ENCODE measurements around the gene SEMA5B. TPM values are rescaled to one million over a fixed set of nuclear protein-coding genes. Genes with fewer than 3 reads are reported as not detected.

SEMA5B gene
- total RNA-seq, 2 donors from 2014 or later = 0.51 to 3.5 TPM

DNA sequence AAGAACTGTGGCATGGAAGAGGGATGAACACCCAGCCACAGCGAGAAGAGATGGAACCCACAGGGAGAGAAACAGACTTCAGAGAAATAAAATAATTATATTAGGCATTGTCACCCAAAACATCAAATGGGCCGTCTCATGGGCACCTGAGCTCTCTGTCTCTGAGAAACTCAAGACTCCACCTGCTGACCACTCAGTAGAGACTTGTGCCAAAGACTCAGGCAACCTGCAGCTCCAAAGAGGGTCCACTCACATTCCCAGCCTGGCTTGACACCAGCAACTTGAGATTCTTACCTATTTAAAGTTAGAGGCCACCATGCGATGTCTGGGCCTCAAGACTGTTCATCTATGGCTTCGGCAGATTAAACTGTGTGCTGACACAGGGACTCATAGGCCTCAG lies 12.0 kb downstream of the SEMA5B start:
- Histone ChIP-seq H3K36me3 (no peaks in the 10 kb centered on the region), H3K27ac (no peak overlapping the region), H3K4me1 (no peaks in the 10 kb centered on the region), H3K9me3 (no peaks in the 10 kb centered on the region), H3K27me3 (no peaks in the 10 kb centered on the region), H3K4me3 (no peak overlapping the region)
- no peak for DNase-seq (ENCODE audit: low spot score)
- TF ChIP-seq, protein P1, sequence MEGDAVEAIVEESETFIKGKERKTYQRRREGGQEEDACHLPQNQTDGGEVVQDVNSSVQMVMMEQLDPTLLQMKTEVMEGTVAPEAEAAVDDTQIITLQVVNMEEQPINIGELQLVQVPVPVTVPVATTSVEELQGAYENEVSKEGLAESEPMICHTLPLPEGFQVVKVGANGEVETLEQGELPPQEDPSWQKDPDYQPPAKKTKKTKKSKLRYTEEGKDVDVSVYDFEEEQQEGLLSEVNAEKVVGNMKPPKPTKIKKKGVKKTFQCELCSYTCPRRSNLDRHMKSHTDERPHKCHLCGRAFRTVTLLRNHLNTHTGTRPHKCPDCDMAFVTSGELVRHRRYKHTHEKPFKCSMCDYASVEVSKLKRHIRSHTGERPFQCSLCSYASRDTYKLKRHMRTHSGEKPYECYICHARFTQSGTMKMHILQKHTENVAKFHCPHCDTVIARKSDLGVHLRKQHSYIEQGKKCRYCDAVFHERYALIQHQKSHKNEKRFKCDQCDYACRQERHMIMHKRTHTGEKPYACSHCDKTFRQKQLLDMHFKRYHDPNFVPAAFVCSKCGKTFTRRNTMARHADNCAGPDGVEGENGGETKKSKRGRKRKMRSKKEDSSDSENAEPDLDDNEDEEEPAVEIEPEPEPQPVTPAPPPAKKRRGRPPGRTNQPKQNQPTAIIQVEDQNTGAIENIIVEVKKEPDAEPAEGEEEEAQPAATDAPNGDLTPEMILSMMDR (IDR thresholded peaks at IDR 0.05) = no peak

- Histone ChIP-seq H3K4me1 (no peaks in the 10 kb centered on the region), H3K9me3 (no peaks in the 10 kb centered on the region), H3K27me3 (no peaks in the 10 kb centered on the region), H3K36me3 (no peaks in the 10 kb centered on the region), H3K27ac (no peak overlapping the region), H3K4me3 (no peak overlapping the region)
- TF ChIP-seq, protein P1 (IDR thresholded peaks at IDR 0.05) = no peak
- DNase-seq (ENCODE audit: low spot score) = no peak
Measured at GRCh38 chr3:123013876-123014275, 13.7 kb downstream of the SEMA5B start.

DNA sequence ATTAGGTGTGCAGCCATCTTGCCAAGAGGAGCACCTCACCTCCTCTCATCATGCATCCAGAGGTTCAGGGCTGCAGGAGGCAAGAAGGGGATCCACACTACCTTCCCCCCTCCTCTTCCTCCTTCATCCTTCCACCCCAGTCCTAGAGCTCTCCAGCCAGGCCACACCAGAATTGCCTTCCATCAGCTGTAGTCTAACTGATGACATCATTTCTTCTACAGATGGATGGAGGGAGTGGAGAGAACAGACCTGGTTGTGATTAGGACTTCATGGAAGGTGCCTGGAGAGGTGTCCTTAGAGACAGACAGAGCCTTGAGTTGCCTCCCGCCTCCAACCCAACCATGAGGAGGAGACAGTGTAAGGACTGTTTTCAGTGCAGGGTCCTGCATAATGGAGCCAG lies 14.9 kb downstream of the SEMA5B start:
- H3K4me3 ChIP-seq = no peak overlapping the region
- DNase-seq (ENCODE audit: low spot score) = no peak
- no peaks in the 10 kb centered on the region for H3K9me3 ChIP-seq
- no peaks in the 10 kb centered on the region for H3K4me1 ChIP-seq
- TF ChIP-seq, protein P1 (IDR thresholded peaks at IDR 0.05) = no peak
- H3K27ac ChIP-seq = no peak overlapping the region
- H3K27me3 ChIP-seq = no peaks in the 10 kb centered on the region
- H3K36me3 ChIP-seq = no peaks in the 10 kb centered on the region

- Histone ChIP-seq H3K36me3 (no peaks in the 10 kb centered on the region), H3K9me3 (no peaks in the 10 kb centered on the region), H3K27ac (no peak overlapping the region), H3K4me1 (no peaks in the 10 kb centered on the region), H3K27me3 (no peaks in the 10 kb centered on the region), H3K4me3 (no peak overlapping the region)
- DNase-seq (ENCODE audit: low spot score) = no peak
- TF ChIP-seq, protein P1 (IDR thresholded peaks at IDR 0.05) = no peak
Measured at GRCh38 chr3:123011447-123011846, 16.1 kb downstream of the SEMA5B start.

GRCh38 chr3:123008840-123009239 lies 18.7 kb downstream of the SEMA5B start:
- no peaks in the 10 kb centered on the region for H3K27me3 ChIP-seq
- H3K4me1 ChIP-seq = no peaks in the 10 kb centered on the region
- TF ChIP-seq, protein P1 (IDR thresholded peaks at IDR 0.05) = no peak

GRCh38 chr3:123006609-123007008 lies 21.0 kb downstream of the SEMA5B start:
- no peak overlapping the region for H3K4me3 ChIP-seq
- no peak for DNase-seq (ENCODE audit: low spot score)
- no peaks in the 10 kb centered on the region for H3K9me3 ChIP-seq
- no peaks in the 10 kb centered on the region for H3K36me3 ChIP-seq
- no peaks in the 10 kb centered on the region for H3K27me3 ChIP-seq
- H3K4me1 ChIP-seq = no peaks in the 10 kb centered on the region
- TF ChIP-seq, protein P1 (IDR thresholded peaks at IDR 0.05) = no peak
- H3K27ac ChIP-seq = no peak overlapping the region

More at GRCh38 chr3:123008840-123009239, 18.7 kb downstream of the SEMA5B start:
- H3K36me3 ChIP-seq = no peaks in the 10 kb centered on the region
- H3K4me3 ChIP-seq = no peak overlapping the region
- no peak overlapping the region for H3K27ac ChIP-seq
- DNase-seq (ENCODE audit: low spot score) = no peak
- H3K9me3 ChIP-seq = no peaks in the 10 kb centered on the region

Data from right atrium auricular region (tissue), 2 donors.